ENCODE data around the gene MYO1E. TPM values are rescaled to one million over a fixed set of nuclear protein-coding genes. Genes with fewer than 3 reads are reported as not detected.

Gene MYO1E
- total RNA-seq, 4 donors from 2014 or later: 49.7 to 135 (median 82.2) TPM

- H3K9me3 ChIP-seq: no peaks in the 10 kb centered on the region
- no peak for DNase-seq
- WGBS, 2 donors: 84 to 89% methylated on average over 1 of the region's 1 CpG
- H3K4me1 ChIP-seq: no peaks in the 10 kb centered on the region
- no peak overlapping the region for H3K4me3 ChIP-seq
- intact Hi-C loops (cut with DNase I): no loop called here
- no peak overlapping the region for H3K27ac ChIP-seq
- peaks cover 3 to 96% (median 11%) of the 10 kb centered on the region in 3 donors for H3K36me3 ChIP-seq
- no peak for TF ChIP-seq POLR2A (IDR thresholded peaks at IDR 0.05)
- TF ChIP-seq CTCF (IDR thresholded peaks at IDR 0.05): no peak
- H3K27me3 ChIP-seq: no peaks in the 10 kb centered on the region
Observed at GRCh38 chr15:59094077-59094476, 278.6 kb downstream of the MYO1E start.

GRCh38 chr15:59087731-59088130 lies 284.9 kb downstream of the MYO1E start:
- no peaks in the 10 kb centered on the region for H3K27me3 ChIP-seq
- H3K4me1 ChIP-seq: no peaks in the 10 kb centered on the region
- H3K9me3 ChIP-seq: no peaks in the 10 kb centered on the region
- DNase-seq: no peak
- H3K36me3 ChIP-seq: peaks cover 0 to 98% (median 6%) of the 10 kb centered on the region in 3 donors
- TF ChIP-seq POLR2A (IDR thresholded peaks at IDR 0.05) (no peak), CTCF (IDR thresholded peaks at IDR 0.05) (no peak)
- WGBS, 2 donors: 87 to 92% methylated on average over 2 of the region's 2 CpGs
- no peak overlapping the region for H3K27ac ChIP-seq
- intact Hi-C loops (cut with DNase I): no loop called here
- H3K4me3 ChIP-seq: no peak overlapping the region

Small RNA genes lying within 50 kb of the gene (small RNA-seq; reads per million reads assigned to genes)
- gene MIR2116 (0 to 0.21 (median 0.04) reads per million in 4 donors), gene RF00019 (0 reads per million in 4 donors), gene RNU4-80P (0 reads per million in 4 donors), gene RNU6-212P (0 reads per million in 4 donors)

Other genes with a start within 250 kb of the MYO1E start
- not detected for gene LDHAL6B, start 166.0 kb downstream of the MYO1E start, total RNA-seq
- 1 to 10 TPM in 2 of 4 donors, not detected in 2; 1.6 to 2.8 TPM for gene FAM81A, start 65.3 kb upstream of the MYO1E start, total RNA-seq
- 10 to 100 TPM in 3 of 4 donors, 1 to 10 TPM in 1; 8.8 to 30.2 (median 18.1) TPM for gene GCNT3, start 238.9 kb upstream of the MYO1E start, total RNA-seq